HepG2 (cell line): ENCODE measurements around the gene DBNDD2. TPM values are rescaled to one million over a fixed set of nuclear protein-coding genes. Genes with fewer than 3 reads are reported as not detected.

Experiments
- ATAD3A ChIP-seq: sonication (generic); formaldehyde crosslinking; IDR thresholded peaks from 2 replicates; pipeline ENCODE4 v1.4.0; 2020; ENCODE audit warnings: missing genetic modification reagents
- HIVEP1 ChIP-seq: sonication (generic); formaldehyde crosslinking; IDR thresholded peaks from 2 replicates; pipeline ENCODE4 v1.4.0; 2020; ENCODE audit warnings: mild to moderate bottlenecking, missing genetic modification reagents
- IRX3 ChIP-seq: sonication (generic); formaldehyde crosslinking; IDR thresholded peaks from 2 replicates; pipeline ENCODE4 v1.8.1; 2023; ENCODE audit warnings: mild to moderate bottlenecking, low read depth, missing genetic modification reagents, borderline replicate concordance
- KAT7 ChIP-seq: IDR thresholded peaks from 2 replicates; pipeline ENCODE4 v1.6.1; 2018; ENCODE audit warnings: borderline replicate concordance, missing compliant biosample characterization
- RBM39 ChIP-seq: fragments of 200-400 bp; formaldehyde crosslinking; IDR thresholded peaks from one replicate; pipeline ENCODE4 v1.6.1; 2018; ENCODE audit warnings: antibody characterized with exemption, mild to moderate bottlenecking, low read depth, low read length; ENCODE audit not compliant: poor library complexity, severe bottlenecking
- REPIN1 ChIP-seq: sonication (generic); formaldehyde crosslinking; IDR thresholded peaks from 2 replicates; pipeline ENCODE4 v1.8.0; 2022; ENCODE audit warnings: missing genetic modification reagents, low read depth, mild to moderate bottlenecking, borderline replicate concordance
- SRY ChIP-seq: sonication (generic); formaldehyde crosslinking; IDR thresholded peaks from 2 replicates; pipeline ENCODE4 v1.8.0; 2022; ENCODE audit warnings: mild to moderate bottlenecking, missing genetic modification reagents
- THYN1 ChIP-seq: sonication (generic); formaldehyde crosslinking; IDR thresholded peaks from 2 replicates; pipeline ENCODE4 v1.8.1; 2023; ENCODE audit warnings: low read depth, mild to moderate bottlenecking, moderate library complexity, missing genetic modification reagents, borderline replicate concordance
- ZNF276 ChIP-seq: sonication (generic); formaldehyde crosslinking; IDR thresholded peaks from 2 replicates; pipeline ENCODE4 v1.4.0; 2020; ENCODE audit warnings: mild to moderate bottlenecking, low read depth, missing genetic modification reagents
- ZNF292 ChIP-seq: sonication (generic); formaldehyde crosslinking; IDR thresholded peaks from 2 replicates; pipeline ENCODE4 v1.8.1; 2022; ENCODE audit warnings: mild to moderate bottlenecking, low read depth, missing genetic modification reagents, borderline replicate concordance
- ZNF326 ChIP-seq: sonication (generic); formaldehyde crosslinking; IDR thresholded peaks from 2 replicates; pipeline ENCODE4 v1.4.0; 2020; ENCODE audit warnings: missing genetic modification reagents, borderline replicate concordance
- ZNF577 ChIP-seq: sonication (generic); formaldehyde crosslinking; IDR thresholded peaks from 2 replicates; pipeline ENCODE4 v1.4.0; 2020; ENCODE audit warnings: mild to moderate bottlenecking, low read depth, missing genetic modification reagents, borderline replicate concordance
- ZNF75D ChIP-seq: sonication (generic); formaldehyde crosslinking; IDR thresholded peaks from 2 replicates; pipeline ENCODE4 v1.8.1; 2023; ENCODE audit warnings: missing genetic modification reagents, mild to moderate bottlenecking, borderline replicate concordance
- polyA plus RNA-seq, 8 experiments: library from polyadenylated mRNA; depleted of rRNA in 3 of 8; stranded (reverse) in 7 of 8; unstranded in 1 of 8; fragments of >200 nt; fragmentation: Illumina TruSeq in 4 of 8; extraction: Trizol in 4 of 8; gene quantifications; 2 replicates each; pipeline versions ENCODE4 v1.2.1 to v1.2.3, GENCODE V29; 2011 to 2016; ENCODE audit warnings: low read depth in 4 of 8, missing spikeins in 1 of 8, mixed read lengths in 1 of 8; ENCODE audit not compliant: insufficient read depth in 1 of 8
- total RNA-seq, 5 experiments: library from RNA; depleted of rRNA; stranded (reverse); fragments of >200 nt; fragmentation: Illumina TruSeq; extraction: Trizol; gene quantifications; 2 replicates each; pipeline ENCODE4 v1.2.3, GENCODE V29; 2016; ENCODE audit warnings: low read depth in 1 of 5
- TF ChIP-seq, protein P1 (sequence below): sonication (generic); formaldehyde crosslinking; IDR thresholded peaks from 2 replicates; pipeline ENCODE4 v1.4.0; 2020; ENCODE audit warnings: mild to moderate bottlenecking, missing genetic modification reagents
- TF ChIP-seq, protein P2 (sequence below): IDR thresholded peaks from 2 replicates; pipeline ENCODE4 v1.4.0; 2020; ENCODE audit warnings: mild to moderate bottlenecking, missing genetic modification reagents
- TF ChIP-seq, protein P3 (sequence below): IDR thresholded peaks from 2 replicates; pipeline ENCODE4 v1.6.1; 2016; ENCODE audit warnings: mild to moderate bottlenecking, missing biosample characterization, missing genetic modification reagents

The DBNDD2 gene
- total and polyA plus RNA-seq, 2 of the 13 experiments (the other 11 are each of a cell fraction or from before 2014, with no cell fraction given), result 16.7 to 47.6 TPM

DNA sequence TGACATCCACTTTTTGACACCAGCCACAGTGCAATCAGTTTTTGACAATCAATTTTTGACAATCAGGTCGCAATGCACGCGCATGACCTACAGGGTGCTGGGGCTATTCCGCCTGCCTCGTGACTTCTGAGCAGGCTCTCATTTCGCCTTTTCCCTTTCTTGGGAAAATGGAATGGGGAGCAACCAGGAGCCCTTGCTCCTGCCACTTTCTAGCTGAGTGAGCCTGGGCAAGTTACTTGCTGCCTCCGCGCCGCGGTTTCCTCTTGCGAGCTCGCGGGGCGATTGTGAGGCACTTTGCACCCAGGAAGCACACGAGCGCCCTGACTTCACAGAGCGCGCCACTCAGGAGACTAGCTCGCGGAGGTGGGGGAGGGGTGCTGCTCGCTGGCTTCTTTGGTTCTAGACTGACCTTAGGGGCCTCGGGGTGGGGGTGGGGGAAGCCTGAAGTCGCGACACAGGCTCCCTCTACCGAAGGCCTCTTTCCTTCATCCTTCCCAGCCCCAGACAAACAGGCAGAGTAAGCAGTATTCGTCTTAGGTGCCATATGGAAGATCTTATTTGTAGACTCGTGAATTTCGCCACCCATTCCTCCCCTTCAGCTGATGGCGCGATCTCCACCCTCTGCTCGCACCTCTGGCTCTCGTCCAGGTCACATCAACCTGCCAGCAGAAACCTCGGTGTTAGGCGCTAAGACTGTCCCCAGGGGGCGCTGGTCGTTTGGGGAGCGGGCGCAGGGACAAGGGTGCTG, 34.6 kb upstream of the DBNDD2 start (continued):
- TF ChIP-seq ZNF276 (CRISPR knock-in tag) (no peak), ZNF292 (CRISPR knock-in tag) (no peak), HIVEP1 (CRISPR knock-in tag) (no peak), IRX3 (CRISPR knock-in tag) (no peak), THYN1 (CRISPR knock-in tag) (no peak), RBM39 (peak; percentile 70), KAT7 (no peak), SRY (CRISPR knock-in tag) (no peak; the same call in 1 of the 2 replicates), ZNF75D (CRISPR knock-in tag) (no peak), REPIN1 (CRISPR knock-in tag) (no peak; the same call in 1 of the 2 replicates), ZNF326 (CRISPR knock-in tag) (no peak), ZNF577 (CRISPR knock-in tag) (no peak), ATAD3A (CRISPR knock-in tag) (no peak)
- TF ChIP-seq, protein P1, sequence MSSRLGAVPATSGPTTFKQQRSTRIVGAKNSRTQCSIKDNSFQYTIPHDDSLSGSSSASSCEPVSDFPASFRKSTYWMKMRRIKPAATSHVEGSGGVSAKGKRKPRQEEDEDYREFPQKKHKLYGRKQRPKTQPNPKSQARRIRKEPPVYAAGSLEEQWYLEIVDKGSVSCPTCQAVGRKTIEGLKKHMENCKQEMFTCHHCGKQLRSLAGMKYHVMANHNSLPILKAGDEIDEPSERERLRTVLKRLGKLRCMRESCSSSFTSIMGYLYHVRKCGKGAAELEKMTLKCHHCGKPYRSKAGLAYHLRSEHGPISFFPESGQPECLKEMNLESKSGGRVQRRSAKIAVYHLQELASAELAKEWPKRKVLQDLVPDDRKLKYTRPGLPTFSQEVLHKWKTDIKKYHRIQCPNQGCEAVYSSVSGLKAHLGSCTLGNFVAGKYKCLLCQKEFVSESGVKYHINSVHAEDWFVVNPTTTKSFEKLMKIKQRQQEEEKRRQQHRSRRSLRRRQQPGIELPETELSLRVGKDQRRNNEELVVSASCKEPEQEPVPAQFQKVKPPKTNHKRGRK (CRISPR knock-in tag), result no peak
- TF ChIP-seq, protein P2, sequence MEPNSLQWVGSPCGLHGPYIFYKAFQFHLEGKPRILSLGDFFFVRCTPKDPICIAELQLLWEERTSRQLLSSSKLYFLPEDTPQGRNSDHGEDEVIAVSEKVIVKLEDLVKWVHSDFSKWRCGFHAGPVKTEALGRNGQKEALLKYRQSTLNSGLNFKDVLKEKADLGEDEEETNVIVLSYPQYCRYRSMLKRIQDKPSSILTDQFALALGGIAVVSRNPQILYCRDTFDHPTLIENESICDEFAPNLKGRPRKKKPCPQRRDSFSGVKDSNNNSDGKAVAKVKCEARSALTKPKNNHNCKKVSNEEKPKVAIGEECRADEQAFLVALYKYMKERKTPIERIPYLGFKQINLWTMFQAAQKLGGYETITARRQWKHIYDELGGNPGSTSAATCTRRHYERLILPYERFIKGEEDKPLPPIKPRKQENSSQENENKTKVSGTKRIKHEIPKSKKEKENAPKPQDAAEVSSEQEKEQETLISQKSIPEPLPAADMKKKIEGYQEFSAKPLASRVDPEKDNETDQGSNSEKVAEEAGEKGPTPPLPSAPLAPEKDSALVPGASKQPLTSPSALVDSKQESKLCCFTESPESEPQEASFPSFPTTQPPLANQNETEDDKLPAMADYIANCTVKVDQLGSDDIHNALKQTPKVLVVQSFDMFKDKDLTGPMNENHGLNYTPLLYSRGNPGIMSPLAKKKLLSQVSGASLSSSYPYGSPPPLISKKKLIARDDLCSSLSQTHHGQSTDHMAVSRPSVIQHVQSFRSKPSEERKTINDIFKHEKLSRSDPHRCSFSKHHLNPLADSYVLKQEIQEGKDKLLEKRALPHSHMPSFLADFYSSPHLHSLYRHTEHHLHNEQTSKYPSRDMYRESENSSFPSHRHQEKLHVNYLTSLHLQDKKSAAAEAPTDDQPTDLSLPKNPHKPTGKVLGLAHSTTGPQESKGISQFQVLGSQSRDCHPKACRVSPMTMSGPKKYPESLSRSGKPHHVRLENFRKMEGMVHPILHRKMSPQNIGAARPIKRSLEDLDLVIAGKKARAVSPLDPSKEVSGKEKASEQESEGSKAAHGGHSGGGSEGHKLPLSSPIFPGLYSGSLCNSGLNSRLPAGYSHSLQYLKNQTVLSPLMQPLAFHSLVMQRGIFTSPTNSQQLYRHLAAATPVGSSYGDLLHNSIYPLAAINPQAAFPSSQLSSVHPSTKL (CRISPR knock-in tag), result no peak
- TF ChIP-seq, protein P3, sequence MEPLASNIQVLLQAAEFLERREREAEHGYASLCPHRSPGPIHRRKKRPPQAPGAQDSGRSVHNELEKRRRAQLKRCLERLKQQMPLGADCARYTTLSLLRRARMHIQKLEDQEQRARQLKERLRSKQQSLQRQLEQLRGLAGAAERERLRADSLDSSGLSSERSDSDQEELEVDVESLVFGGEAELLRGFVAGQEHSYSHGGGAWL (CRISPR knock-in tag), result 0 out of 2 replicates have a peak, but pooled peaks have one; percentile 25
